ENCODE results near the gene APBA1.

The APBA1 gene

DNA sequence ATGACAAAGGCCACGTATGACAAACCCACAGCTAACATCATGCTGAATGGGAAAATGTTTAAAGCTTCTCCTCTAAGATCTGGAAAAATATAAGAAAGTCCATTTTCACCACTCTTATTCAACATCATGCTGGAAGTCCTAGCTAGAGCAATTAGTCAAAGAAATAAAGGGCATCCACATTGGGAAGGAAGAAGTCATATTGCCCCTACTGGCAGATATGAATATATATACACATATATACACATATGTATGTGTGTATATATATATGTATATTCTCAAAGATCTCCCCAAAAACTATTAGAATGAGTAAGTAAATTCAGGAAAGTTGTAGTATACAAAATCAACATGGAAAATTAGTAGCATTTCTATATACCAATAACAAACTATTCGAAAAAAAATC lies 17.1 kb downstream of the APBA1 start:
- DNase-seq: no peak

DNA sequence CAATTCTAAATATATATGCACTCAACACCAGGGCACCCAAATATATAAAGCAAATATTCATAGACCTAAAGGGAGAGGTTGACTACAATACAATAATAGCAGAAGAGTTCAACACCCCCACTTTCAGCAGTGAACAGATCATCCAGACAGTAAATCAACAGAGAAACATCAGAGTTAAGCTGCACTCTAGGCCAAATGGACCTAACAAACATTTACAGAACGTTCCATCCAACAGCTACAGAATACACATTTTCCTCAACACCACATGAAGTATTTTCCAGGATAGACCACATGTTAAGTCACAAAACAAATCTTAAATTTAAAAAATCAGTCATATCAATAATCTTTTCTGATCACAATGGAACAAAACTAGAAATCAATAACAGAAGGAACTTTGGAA lies 18.9 kb downstream of the APBA1 start:
- DNase-seq: no peak

DNA sequence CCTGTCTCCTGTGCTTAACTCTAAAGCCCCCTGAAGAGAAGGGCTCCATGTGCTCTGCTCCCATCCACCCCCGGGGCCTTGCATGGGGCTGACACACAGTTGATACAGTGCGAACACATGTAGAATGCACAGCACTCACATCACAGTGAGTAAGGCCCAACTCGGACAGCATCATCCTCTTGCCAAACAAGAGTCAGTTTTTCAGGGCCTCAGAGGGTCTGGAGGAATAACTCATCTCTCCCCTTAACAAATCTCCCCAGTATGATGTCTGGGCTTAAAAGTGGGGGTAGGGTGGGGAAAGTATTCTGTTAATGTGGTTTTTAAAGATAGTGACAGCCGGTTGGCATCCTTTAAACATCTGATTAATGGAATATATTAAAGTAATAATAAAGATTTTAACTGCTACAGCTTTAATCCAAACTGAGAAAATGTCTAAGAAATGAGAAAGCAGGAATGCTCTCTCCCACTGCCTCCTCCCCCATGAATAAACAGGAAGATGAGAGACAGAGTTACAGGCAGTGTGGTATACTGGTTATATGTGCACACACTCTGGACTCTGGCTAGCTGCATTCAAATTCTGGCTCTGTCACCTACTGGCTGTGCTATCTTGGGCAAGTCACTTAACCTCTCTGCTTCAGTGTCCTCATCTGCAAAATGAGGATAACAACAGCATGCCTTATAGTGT lies 22.5 kb downstream of the APBA1 start:
- DNase-seq: no peak

DNA sequence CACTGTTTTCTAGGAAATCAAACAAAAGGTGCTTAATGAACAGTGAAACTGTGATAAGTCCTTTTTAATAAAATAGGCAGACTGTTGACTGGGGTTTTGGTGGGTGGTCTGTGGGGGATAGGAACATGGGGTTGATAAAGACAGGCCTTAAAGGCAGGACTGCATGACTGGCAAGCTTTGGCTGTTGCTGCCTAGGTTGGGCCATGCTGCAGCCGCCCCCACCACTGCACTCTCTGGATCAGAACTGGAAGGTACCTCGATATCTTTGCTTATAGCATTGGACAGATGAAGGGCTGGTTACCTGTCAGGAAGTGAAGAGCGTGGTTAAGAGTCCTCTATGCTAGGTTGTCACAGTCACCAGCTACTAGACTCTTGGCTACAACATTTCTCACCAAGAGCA lies 24.4 kb downstream of the APBA1 start:
- no peak for DNase-seq

DNA sequence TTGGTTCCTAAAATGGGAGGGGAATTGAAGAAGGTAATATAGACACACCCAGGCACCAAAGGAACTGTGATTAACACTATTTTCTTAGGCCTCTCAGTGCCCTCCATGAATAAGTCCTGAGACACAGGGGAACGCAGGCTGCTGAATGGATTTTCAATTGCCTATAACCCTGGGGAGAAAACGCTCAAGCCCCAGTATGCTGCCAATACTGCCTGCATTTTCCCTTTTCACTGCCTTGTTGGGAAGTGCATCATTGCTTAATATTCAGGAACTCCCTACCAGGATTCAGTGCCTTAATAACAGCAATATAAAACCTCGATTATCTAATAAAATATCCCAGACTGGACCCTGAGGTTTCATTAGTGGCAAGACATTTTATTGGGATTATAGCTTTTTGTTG lies 25.4 kb downstream of the APBA1 start:
- no peak for DNase-seq

DNA sequence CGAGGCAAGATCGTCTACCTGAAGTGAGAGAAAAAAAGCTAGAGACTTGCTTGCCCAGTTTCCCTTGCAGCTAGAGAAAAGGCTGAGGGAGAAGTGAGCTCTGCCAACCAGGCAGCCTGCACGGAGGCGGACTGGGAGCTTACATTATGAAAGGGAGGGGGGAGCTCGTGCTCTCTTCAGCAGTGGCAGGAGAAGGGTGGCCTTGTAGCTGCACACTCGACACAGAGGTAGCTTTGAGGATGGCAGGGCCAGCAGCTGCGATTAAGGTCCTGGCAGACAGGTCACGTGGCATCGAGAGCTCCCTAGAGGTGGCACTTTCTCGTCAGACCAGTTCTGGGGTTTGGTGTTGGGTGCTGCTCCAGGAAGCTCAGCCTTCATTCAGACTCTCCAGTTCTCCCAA lies 26.7 kb downstream of the APBA1 start:
- no peak for DNase-seq

DNA sequence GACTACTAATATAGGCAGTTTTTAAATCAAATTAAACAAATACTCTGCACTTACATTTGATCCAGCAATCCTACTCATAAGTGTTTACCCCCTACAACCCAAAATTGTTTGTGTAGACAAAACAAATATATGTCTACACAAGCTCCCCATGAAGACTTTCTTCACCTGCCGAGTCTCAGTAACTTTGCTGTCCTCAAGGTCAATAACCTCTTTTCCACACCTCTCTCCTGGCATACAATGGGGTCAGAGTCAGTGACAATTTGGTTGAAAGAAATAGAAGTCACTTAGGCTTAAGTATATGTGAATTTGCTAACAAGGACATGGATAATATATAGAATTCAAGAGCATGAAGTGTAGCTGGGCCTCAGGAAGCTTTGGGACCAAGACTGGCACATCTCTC lies 29.1 kb downstream of the APBA1 start:
- DNase-seq: no peak

DNA sequence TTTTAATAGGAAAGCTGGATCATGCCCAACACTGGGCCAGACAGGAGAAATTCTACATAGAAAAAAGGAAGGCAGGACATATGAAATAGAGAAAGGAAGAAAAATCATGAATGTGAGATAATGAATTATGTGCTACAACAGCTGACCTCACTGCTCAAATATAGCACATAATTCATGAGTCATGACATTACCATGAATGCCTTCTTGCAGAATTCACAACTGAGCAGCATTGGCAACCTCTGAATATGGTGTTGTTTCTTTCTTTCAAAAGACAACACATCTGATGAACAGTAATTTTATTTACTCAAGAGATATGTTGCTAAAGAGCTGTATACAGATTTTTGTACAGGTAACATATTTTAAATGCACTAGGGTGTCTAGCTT lies 34.4 kb downstream of the APBA1 start:
- no peak for DNase-seq

DNA sequence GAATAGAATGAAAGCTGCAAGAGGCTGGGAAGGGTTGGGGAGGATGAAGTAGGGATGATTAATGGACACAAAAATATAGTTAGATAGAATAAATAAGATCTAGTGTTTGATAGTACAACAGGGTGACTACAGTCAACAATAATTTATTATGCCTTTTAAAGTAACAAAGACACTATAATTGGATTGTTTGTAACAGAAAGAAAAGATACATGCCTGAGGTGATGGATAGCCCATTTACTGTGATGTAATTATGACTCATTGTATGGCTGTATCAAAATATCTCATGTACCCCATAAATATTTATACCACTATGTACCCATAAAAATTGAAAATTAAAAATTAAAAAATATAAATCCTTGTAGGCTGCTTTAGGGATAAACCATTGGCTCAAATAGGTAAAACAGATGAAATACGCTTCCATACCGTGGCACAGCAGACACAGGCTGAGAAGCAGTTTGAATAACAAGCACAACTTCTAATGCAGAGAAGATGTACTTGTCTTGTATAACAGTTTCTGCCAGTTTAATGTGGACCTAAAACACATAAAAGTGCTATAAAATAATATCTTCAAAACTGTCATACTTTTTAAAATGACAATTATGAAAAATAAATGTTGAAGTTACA lies 34.9 kb downstream of the APBA1 start:
- no peak for DNase-seq

DNA sequence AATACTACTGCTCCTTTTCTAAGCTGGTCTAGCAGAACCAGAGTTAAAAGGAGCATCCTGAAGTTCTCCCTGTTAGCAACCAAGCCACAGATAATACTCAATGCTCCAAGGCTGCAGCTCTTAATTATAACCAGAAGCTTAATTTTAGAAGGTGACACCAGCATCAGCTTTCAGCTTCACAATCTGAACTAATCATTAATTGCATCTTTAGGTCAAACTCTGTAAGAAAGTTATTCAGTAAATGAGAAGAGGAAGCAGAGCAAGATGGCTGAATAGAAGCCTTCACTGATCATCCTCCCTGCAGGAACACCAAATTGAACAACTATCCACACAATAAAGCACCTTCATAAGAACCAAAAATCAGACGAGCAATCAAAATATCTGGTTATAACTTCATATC lies 38.5 kb downstream of the APBA1 start:
- no peak for DNase-seq

DNA sequence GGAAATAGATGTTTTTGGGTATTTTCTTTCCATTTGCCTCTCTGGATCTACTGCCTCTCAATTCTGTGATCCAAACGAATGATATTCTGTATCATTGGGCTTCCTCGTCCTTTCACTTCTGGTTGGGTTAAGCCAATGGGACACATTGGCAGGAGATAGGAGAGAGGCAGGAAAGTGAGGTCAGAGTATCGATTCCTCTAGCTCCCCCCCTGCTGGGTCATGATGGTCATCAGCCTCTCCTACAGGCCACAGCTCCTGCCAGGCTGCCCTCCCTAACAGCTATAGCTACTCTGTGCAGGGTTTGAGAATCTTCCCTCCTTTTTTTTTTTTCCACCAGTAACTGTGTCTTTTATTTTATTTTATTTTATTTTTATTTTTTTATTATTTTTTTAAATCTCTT lies 39.4 kb downstream of the APBA1 start:
- DNase-seq: no peak

DNA sequence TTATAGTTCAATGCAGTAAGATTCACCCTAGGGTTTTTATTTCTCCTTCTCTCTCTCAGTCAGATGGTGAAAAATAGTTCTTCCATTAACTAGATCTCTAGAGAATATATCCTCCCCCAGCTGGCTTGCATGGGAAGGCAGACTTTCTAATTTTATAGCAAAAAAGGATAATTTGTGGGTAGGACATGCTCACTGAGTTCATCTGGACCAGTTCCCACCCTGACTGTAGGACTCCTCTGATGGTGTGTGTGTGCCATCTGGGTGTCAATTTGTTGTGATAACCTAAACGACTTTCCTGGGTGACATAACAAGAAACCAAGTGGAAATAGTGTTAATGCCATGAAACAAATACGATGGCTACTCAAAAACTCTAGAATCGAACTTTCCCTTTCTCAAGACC lies 44.9 kb downstream of the APBA1 start:
- DNase-seq: no peak

DNA sequence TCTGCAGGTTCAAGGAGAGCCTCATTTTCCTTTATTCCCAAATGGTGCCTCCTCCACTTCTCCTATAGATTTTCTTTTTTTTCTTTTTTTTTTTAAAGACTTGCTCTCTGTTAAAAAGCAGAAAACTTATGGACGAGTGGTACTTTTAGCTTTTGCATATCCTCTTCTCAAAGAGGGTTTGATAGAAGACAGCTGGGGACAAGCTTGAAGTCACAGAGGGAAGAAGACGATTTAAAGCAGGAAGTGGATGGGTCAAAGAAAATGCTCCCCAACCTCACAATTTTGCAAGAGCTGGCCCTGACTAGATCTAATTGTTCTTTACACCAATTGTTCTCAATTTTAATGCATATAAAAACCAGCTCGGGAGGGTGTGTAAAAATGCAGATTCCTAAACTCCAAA lies 48.9 kb downstream of the APBA1 start:
- DNase-seq: no peak

DNA sequence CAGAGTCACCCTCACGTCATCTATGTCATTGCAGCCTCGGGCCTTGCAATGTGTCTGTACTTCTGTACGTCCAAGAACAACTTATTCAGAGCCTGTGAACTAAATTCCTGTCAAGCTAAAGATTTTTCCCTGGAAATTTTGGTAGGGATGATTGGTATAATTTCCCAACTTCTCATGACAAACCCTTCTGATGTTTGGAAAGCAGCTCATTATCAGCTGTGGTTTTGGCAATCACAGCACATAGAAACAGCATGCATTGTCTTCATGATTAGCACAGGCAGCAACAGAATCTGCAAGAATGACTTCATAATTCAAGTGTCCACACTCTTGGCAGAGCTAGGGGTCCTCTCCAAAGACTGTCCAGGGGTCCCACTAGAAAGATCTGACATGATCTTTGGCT lies 49.5 kb downstream of the APBA1 start:
- no peak for DNase-seq

DNA sequence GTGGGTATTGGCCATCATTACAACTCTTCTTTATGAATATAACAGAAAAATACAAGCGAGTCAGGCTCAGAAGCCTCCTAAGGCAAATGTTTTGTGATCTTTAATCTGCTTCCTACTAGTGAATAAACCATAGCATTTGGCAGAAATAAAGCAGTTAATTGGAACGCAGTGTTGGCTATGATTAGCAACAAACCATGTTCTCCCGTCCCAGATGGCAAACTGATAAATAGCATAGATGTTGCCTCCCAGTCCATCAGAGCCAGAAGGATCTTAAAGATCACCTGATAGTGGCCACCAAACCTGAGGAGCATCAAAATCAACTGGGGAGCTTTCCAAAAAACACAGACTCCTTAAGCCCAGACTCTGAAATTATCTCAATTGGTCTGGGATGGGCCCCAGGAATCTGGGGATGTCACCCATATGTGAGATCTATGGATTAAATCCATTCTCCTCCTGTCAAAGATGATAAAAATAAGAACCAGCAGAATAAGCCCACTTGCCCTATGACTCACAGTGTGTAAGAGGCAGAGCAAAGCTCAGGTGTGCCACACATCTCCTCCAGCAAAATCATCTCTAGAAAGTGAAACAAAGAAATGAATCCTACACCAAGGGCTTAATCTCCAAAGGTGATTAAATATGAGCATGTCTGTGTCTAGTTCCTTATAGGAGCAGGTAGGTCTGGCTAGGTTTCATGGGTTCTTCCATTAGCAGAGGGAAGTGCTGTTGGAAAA lies 50.3 kb downstream of the APBA1 start:
- no peak for DNase-seq

DNA sequence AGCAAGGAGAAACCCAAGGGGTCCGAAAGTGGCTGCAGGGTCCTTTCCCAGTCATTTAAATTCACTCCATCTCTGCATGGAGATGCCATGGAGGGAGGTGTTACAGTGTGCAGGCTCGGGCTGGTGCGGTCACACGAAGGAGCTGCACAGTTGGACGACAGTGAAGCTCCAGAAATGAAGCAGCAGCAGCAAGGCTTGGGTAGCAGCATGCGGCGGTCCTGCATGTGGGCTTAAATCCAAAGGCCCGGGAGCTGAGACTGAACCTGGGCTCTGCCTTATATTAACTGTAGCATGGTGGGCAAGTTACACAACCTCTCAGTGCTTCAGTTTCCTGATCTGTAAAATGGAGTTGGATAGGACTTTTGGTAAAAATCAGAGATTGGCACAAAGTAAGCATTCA lies 51.4 kb downstream of the APBA1 start:
- DNase-seq: no peak

DNA sequence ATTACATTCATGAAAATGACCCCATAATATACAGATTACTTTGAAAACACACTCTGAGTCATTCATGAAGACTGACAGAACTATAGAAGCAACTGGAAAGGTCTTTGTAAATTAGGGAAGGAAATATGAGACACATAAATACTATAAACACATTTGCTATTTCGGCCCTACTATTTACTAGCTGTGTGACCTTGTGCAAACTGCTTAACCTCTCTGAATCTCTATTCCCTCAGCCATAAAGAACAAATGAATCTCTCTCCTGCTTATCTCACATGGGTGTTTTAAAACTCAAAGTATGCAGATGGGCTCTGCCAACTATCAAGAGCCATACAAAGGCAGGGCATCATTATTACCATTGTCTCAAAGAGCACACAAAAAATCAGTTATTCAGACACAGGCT lies 52.9 kb downstream of the APBA1 start:
- no peak for DNase-seq

DNA sequence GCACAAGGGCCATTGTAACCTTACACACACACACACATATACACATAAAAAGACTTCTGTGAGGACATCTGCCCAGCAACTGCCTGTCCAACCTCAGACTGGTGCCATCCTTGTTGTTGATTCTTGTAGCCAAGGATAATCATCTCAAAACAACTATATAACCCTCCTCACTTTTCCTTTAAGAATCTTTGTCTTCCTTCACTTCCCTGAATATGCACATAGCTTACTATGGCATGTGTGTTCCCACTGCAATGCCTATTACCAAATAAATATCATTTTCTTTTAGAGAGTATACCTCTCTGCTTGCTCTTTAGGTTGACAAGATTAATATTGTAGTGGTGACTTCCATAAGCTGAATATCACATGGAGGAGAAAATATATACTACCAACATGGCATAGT lies 55.2 kb downstream of the APBA1 start:
- no peak for DNase-seq

DNA sequence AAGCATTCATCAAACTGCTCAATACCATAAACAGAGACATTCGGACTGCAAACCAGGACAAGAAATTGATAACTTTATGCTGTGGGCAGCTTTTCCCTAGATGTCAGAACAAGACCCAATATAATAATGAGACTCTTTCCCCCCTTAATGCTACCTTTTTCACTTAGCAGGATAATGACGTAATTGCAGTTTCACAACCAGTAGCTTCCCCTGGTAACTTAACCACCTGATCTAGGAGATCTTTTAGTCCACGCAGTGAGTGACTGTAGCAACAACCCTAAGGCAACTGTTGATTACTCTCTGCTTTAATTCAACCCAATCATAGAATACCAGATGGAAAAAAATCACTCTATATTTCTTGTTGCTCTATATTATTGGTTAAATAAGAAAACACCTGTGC lies 56.3 kb downstream of the APBA1 start:
- no peak for DNase-seq

DNA sequence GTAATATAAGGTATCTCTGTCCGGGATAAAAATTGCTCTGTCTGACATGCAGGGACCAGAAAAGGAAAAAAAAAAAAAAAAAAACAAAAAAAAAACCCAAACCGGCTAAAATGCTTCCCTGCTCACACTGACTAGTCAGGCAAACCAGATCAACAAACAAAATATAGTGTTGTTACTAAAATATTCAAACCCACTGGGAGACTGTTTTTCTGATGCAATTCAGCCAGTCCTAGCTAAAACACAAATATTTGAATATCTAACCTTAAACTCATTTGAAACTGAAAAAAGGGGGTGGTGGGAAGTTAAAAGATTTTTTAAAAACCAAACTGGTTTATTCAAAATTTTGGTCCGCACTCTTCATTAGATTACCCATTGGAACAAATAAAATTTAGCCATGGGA lies 61.0 kb downstream of the APBA1 start:
- DNase-seq: no peak

DNA sequence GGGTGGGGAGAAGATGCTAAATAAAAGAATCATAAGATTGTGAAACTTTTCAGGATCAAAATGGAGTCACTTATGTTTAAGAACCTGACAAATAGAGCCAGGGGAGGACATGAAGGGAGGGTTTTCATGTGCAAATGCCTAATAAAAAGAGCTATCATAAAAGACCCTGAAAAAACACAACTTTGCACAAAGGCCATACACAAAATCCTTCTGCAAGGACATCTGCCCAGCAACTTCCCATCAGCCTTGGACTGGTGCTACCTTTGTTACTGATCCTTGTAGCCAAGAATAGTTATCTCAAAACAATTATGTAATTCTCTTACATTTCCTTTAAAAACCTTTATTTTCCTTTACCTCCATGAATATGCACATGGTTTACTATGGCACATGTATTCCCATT lies 63.0 kb downstream of the APBA1 start:
- DNase-seq: no peak

DNA sequence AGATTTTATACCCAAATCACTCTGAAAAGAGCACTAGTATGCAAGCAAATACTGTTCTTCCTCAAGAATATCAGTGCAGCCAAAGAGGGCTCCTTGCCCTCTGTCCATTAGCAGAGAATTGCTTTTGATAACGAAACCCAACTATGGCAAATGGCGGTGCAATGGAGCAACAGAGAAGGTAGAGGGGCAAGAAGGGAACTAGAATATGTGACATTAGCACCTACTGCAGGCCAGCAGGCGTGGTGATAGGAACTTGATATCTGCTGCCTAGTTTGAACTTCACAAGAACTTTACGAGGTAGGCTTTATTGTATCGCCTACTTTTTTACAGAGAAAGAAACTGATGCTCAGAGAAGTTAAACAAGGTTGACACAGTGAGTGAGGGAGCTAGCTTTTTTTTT lies 66.1 kb downstream of the APBA1 start:
- DNase-seq: no peak

DNA sequence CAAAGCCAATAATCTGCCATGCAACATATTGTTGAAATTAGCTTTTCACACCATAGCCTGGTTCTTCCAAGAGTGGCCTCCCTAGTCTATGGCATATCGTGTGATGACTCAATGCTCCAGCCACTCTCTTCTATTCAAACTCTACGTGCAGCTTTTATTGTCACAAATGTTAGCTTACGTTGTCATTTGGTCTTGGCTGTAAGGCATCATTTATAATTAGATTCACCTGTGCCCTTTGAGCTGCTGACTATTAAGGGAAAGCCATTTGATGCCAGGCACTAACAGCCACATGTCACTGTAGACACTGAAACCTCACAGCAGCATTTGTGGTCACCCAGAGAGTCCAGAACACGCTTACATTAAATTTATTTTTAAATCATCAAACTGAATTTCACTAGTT lies 66.8 kb downstream of the APBA1 start:
- DNase-seq: no peak

DNA sequence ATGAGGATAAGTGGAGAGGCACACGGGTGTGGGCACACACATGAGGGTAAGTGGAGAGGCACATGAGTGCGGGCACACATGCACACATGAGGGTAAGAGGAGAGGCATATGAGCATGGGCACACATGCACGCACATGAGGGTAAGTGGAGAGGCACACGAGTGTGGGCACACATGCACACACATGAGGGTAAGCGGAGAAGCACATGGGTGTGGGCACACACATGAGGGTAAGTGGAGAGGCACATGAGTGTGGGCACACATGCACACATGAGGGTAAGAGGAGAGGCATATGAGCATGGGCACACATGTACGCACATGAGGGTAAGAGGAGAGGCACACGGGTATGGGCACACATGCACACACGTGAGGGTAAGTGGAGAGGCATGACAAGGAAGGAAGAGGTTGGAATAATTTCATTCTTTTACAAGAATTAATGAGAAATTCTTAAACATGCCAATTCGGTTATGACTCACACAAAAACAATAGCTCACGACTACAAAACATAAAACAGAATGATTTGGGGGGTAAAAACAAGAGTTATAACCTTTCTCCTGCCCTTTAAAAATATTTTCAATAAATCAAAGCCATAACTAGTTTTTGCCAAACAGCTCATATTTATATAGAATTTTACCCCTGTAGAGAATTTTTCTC lies 67.5 kb downstream of the APBA1 start:
- no peak for DNase-seq

All from activated naive CD4-positive, alpha-beta T cell (primary cell).